ENCODE data around the gene ADCYAP1R1. TPM values are rescaled to one million over a fixed set of nuclear protein-coding genes. Genes with fewer than 3 reads are reported as not detected.

The ADCYAP1R1 gene
- polyA plus RNA-seq, 1 donor from 2014 or later: 8.6 TPM

DNA sequence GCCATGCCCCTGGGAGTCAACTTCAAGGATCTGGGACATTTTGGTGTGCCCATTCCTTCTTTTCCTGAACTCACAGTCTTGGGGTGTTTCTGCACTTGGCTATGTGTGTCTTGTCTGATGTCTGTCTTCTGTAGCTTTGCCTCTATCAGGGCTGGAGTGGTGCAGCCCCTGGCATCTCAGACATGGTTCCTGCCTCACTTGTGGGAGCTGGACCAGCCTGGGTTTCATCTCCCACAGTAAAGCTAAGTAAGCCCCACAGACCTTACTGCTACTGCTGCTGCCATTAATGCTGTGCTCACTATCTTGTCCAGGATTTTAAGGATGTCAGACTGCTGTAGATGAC lies 59.0 kb downstream of the ADCYAP1R1 start:
- H3F3A ChIP-seq (ENCODE audit: insufficient read depth, low read length, poor library complexity, severe bottlenecking): no peaks in the 10 kb centered on the region
- no peaks in the 10 kb centered on the region for H3K9me3 ChIP-seq (ENCODE audit: low read length)
- no peak for TF ChIP-seq EZH2 (IDR thresholded peaks at IDR 0.05; ENCODE audit: borderline replicate concordance, insufficient read depth, low read length, poor library complexity, severe bottlenecking)
- TF ChIP-seq REST (IDR thresholded peaks at IDR 0.05; ENCODE audit: borderline replicate concordance): no peak
- TF ChIP-seq SMC3 (conservative IDR thresholded peaks at IDR 0.05; ENCODE audit: poor library complexity): no peak
- TF ChIP-seq MXI1 (conservative IDR thresholded peaks at IDR 0.05; ENCODE audit: poor library complexity, severe bottlenecking): no peak
- TF ChIP-seq RAD21 (conservative IDR thresholded peaks at IDR 0.05): no peak
- TF ChIP-seq EP300 (conservative IDR thresholded peaks at IDR 0.05; ENCODE audit: poor library complexity, severe bottlenecking): no peak
- TF ChIP-seq, protein P1, sequence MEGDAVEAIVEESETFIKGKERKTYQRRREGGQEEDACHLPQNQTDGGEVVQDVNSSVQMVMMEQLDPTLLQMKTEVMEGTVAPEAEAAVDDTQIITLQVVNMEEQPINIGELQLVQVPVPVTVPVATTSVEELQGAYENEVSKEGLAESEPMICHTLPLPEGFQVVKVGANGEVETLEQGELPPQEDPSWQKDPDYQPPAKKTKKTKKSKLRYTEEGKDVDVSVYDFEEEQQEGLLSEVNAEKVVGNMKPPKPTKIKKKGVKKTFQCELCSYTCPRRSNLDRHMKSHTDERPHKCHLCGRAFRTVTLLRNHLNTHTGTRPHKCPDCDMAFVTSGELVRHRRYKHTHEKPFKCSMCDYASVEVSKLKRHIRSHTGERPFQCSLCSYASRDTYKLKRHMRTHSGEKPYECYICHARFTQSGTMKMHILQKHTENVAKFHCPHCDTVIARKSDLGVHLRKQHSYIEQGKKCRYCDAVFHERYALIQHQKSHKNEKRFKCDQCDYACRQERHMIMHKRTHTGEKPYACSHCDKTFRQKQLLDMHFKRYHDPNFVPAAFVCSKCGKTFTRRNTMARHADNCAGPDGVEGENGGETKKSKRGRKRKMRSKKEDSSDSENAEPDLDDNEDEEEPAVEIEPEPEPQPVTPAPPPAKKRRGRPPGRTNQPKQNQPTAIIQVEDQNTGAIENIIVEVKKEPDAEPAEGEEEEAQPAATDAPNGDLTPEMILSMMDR (IDR thresholded peaks at IDR 0.05; ENCODE audit: poor library complexity, severe bottlenecking): no peak
- TF ChIP-seq POLR2AphosphoS5 (IDR thresholded peaks at IDR 0.05): no peak
- no peak for TF ChIP-seq TAF1 (IDR thresholded peaks at IDR 0.05; ENCODE audit: low read depth)
- peaks cover 5% of the 10 kb centered on the region for H3K36me3 ChIP-seq (ENCODE audit: insufficient read depth, low read length)
- H3K9ac ChIP-seq (ENCODE audit: low read length): no peak overlapping the region
- no peak overlapping the region for H3K27ac ChIP-seq (ENCODE audit: low read length)
- H3K4me3 ChIP-seq (ENCODE audit: low read length): no peak overlapping the region
- H3K79me2 ChIP-seq (replicated peaks; ENCODE audit: insufficient read depth, low read length): no peaks in the 10 kb centered on the region
- H3K4me2 ChIP-seq (ENCODE audit: low read length): no peak overlapping the region
- no peaks in the 10 kb centered on the region for H3K27me3 ChIP-seq (ENCODE audit: insufficient read depth, low read depth, low read length)
- no peaks in the 10 kb centered on the region for H4K20me1 ChIP-seq (ENCODE audit: insufficient read depth)
- H3K9me2 ChIP-seq (ENCODE audit: insufficient read depth, low read length): no peaks in the 10 kb centered on the region
- H2AFZ ChIP-seq (ENCODE audit: low read depth, low read length): no peak overlapping the region

GRCh38 chr7:31113660-31114059 lies 61.6 kb downstream of the ADCYAP1R1 start:
- Histone ChIP-seq H3K9me3 (ENCODE audit: low read length) (no peaks in the 10 kb centered on the region), H3F3A (ENCODE audit: insufficient read depth, low read length, poor library complexity, severe bottlenecking) (no peaks in the 10 kb centered on the region), H3K36me3 (ENCODE audit: insufficient read depth, low read length) (no peaks in the 10 kb centered on the region), H2AFZ (ENCODE audit: low read depth, low read length) (no peak overlapping the region), H3K4me2 (ENCODE audit: low read length) (no peak overlapping the region), H4K20me1 (ENCODE audit: insufficient read depth) (no peaks in the 10 kb centered on the region), H3K9ac (ENCODE audit: low read length) (no peak overlapping the region), H3K27ac (ENCODE audit: low read length) (no peak overlapping the region), H3K79me2 (replicated peaks; ENCODE audit: insufficient read depth, low read length) (no peaks in the 10 kb centered on the region), H3K4me3 (ENCODE audit: low read length) (no peak overlapping the region), H3K27me3 (ENCODE audit: insufficient read depth, low read depth, low read length) (no peaks in the 10 kb centered on the region), H3K9me2 (ENCODE audit: insufficient read depth, low read length) (no peaks in the 10 kb centered on the region)
- TF ChIP-seq POLR2AphosphoS5 (IDR thresholded peaks at IDR 0.05): no peak
- no peak for TF ChIP-seq RAD21 (conservative IDR thresholded peaks at IDR 0.05)
- TF ChIP-seq TAF1 (IDR thresholded peaks at IDR 0.05; ENCODE audit: low read depth): no peak
- TF ChIP-seq EP300 (conservative IDR thresholded peaks at IDR 0.05; ENCODE audit: poor library complexity, severe bottlenecking): no peak
- TF ChIP-seq MXI1 (conservative IDR thresholded peaks at IDR 0.05; ENCODE audit: poor library complexity, severe bottlenecking): no peak
- no peak for TF ChIP-seq EZH2 (IDR thresholded peaks at IDR 0.05; ENCODE audit: borderline replicate concordance, insufficient read depth, low read length, poor library complexity, severe bottlenecking)
- TF ChIP-seq, protein P1 (IDR thresholded peaks at IDR 0.05; ENCODE audit: poor library complexity, severe bottlenecking): no peak
- TF ChIP-seq SMC3 (conservative IDR thresholded peaks at IDR 0.05; ENCODE audit: poor library complexity): no peak
- no peak for TF ChIP-seq REST (IDR thresholded peaks at IDR 0.05; ENCODE audit: borderline replicate concordance)

All from neural cell (in vitro differentiated cells).